ENCODE measurements around the gene RDH16.

RDH16 gene, protein sequence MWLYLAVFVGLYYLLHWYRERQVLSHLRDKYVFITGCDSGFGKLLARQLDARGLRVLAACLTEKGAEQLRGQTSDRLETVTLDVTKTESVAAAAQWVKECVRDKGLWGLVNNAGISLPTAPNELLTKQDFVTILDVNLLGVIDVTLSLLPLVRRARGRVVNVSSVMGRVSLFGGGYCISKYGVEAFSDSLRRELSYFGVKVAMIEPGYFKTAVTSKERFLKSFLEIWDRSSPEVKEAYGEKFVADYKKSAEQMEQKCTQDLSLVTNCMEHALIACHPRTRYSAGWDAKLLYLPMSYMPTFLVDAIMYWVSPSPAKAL

DNA sequence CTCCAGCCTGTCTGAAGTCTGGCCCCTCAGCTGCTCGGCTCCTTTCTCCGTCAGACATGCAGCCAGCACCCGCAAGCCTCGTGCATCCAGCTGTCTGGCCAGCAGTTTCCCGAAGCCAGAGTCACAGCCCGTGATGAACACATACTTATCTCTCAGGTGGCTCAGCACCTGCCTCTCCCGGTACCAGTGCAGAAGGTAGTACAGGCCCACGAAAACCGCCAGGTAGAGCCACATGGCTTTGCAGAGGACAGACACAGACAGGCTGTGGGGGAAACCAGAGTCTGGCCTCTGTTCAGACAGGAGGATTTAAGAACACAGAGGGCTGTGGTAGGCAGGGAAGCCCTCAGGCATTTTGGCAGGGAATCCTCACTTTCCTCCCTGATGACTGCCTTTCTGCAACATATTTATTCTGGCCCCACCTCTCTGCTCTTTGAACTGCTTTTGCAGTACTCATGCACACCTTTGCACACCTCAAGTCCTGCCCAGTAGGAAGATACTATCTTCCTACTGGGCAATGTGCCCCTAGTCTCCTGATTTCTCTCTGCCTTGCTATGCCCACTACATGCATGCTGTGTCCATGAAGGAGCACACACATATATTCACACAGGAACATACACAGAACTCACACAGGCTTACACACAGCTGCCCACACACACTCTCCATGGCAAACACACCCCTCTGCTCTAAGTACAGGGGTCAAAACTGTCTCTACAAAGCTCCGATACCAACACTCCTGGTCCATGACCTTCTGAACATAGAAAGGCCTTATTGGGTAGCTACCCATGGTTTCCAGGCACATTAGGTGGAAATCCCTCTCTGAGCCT is at the start of gene RDH16:
TSS of gene RDH16 (minus strand) at position 380 of the 824 bp plus-strand sequence. CDS start at position 234, 146 bp downstream.
- in situ Hi-C loops (cut with HindIII; ENCODE audit: low sequenced_read_pairs), result no loop called here

DNA sequence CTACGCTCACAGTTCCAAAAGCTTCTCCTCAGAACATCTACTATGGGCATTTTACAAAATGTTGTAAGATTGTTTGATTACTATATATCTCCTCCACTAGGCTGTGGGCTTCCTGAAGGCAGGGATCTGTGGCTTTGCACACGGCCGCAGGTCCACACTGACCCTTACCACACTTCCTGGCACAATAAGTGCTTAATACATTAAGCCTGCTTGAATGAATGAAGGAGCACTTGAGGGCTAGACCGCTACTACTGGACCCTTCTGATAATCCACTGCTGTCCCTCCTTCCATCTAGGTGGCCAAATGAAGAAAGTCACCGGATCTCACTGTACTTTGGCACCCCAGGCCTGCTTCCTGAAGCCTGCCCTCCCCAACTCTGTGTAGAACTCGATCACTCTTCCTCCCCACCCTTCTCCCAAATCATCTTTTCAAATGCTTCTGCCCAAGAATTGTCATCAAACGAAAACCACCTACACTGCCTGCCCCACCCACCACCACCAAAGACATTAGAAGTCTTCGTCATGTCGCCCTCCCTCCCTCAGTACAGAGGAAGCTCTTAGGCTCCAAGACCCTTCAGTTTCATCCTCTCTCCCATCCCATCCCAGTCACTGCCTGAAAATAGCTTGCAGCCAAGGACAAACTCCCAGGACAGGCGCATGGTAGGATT is 49.5 kb upstream of the RDH16 start:
- in situ Hi-C loops (cut with HindIII; ENCODE audit: low sequenced_read_pairs), result no loop called here

DNA sequence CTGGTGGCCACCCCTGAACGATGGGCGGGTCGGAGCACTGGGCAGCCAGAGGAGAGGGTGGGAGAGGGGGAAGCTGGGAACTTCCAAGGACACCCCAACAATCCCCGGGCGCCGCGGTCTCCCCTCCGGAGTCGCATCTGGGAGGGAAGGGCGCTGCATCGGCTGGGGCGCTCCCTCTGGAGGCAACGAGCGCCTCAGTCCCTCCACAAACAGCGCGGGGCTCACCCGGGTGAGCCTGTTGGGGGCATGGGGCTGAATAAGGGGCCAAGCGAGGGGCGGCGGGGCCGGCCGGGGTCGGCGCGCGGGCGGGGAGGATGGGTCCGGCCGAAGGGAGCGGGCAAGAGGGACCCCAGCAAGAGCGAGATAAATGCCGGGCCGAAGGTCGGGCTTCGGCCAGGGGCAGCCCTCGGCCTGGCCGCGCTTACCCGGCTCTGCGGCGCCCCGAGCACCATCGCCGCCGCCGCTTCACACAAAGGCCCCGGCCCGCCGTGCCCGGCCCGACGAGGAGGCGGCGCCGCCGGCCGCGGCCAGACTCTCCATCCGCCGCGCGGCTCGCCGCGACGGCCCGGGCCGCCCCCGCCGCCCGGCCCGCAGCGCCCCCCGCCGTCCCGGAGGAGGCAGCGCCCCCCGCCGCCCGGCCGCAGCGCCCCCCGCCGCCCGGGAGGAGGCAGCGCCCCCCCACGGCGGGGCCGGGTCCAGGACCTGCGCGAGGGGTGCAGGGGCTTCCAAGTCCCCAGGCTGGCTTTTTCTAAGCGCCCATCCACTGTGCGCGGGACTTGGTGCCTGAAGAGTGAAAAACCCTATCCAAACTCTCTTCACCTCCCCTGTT is 48.8 kb upstream of the RDH16 start, which contains the start of gene ZBTB39:
TSS of gene ZBTB39 (minus strand) at position 567 of the 829 bp plus-strand sequence. CDS start 1,629 bp downstream, outside the sequence.
- in situ Hi-C loops (cut with HindIII; ENCODE audit: low sequenced_read_pairs), result no loop called here

DNA sequence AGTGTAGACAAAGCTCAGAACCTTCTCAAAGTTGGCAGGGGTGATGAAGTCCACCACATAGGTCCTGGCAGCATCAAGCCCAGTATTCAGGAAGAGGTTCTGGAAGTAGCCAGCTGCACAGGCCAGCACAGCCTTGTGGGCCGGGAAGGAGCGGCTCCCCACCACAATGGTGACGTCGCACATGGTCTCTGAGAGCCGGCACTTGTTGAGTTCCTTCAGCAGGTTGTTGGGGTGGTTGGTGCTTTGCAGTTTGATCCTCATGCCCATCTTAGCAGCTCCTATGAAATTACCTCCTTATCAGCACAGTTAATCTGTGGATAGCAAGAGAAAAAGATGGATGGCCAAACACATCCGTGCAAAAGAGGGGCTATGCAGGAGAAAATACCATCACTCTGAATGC is 47.2 kb upstream of the RDH16 start:
- in situ Hi-C loops (cut with HindIII; ENCODE audit: low sequenced_read_pairs), result no loop called here

DNA sequence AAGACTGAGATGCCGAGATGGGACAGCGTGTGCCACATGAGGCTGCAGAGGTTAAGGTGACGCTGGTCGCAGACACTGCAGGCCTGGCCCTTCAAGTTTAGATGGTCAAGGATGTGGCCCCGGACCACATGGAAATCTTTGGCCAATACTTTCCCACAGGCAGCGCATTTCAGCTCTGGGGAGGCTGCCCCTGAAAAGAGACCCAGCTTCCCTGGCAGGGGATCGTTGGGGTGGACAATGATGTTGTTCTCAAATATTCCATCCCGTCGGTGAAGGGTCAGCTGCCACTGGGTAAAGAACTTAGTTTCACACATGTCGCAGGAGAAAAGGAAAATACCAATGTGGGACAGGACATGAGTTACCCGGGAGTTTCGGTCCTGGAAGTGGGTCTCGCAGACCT is 46.0 kb upstream of the RDH16 start:
- in situ Hi-C loops (cut with HindIII; ENCODE audit: low sequenced_read_pairs), result no loop called here

DNA sequence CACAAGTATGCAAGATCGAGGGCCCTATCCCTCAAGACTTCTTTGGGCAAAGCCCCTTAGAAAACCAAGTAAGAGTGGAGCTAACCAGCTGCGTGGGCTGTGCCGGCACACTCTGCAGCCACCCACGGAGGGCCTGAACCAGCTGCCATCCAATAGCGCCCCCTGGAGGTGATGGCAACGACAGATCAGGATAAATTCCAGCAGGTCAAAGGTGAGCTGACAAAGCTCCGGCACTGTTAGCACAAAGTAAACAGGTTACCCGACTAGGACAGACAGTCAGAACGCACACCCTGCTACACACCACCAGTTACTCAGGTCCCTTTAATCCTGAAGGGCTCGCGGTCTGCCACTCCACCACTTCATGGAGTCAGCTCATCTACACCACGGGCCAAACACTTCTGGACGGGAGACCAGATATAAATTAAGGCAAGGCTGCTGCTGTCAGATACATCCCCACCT is 44.1 kb upstream of the RDH16 start:
- in situ Hi-C loops (cut with HindIII; ENCODE audit: low sequenced_read_pairs), result no loop called here

DNA sequence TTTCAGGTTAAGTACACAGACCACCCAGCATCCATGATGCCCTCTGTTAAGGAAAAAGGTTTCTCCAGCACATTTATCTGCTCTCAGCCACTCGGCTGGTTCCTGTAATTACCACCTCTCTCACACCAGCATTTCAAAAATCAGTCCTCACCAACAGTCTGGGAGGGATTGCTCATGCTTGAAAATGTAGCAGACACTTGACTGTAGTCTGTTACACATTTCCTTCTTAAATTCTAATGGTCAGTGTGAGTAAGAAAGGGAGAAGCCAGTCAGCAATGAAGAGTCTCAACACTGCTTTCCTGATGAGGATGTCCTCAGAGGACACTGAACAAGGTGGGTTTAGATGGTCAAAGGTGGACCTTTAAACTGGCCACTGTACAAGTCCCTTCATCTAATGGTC is 43.0 kb upstream of the RDH16 start:
- in situ Hi-C loops (cut with HindIII; ENCODE audit: low sequenced_read_pairs), result no loop called here

DNA sequence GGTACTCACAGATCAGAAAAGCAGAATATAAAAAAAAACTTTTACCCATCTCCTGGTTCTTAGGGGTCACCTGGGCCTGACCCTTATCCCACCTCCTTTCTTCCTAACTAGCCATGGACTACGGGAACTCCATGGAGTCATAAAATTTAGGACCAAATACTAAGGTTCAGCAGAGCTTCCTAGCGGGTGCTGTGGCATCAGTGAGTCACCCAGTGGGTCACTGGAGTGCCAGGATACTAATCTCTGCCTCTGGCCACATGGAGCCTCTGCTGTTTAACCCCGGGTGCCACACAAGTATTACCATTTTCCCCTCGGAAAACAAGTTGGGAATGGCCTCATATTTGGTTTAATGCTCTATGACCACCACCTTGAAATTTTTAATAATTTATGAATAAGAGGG is 42.0 kb upstream of the RDH16 start:
- in situ Hi-C loops (cut with HindIII; ENCODE audit: low sequenced_read_pairs), result no loop called here

DNA sequence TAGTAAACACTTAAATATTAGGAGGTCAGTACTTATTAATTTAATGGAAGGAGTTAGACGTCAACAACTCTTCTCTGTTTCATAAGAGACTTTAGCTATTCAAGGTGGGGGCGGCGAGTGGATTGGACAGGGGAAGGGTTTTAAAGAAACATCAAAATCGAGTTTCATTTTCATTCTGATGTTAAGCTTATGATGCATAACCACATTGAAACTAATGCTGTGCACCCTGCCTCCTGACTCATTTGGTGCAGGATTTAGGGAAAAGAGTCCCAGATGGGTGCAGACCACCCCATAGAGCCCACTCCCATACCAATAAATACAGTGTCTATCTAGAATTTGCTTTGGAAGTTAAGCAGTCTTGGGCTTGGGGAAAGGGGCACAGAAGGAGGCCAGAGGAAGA is 41.6 kb upstream of the RDH16 start:
- in situ Hi-C loops (cut with HindIII; ENCODE audit: low sequenced_read_pairs), result no loop called here

DNA sequence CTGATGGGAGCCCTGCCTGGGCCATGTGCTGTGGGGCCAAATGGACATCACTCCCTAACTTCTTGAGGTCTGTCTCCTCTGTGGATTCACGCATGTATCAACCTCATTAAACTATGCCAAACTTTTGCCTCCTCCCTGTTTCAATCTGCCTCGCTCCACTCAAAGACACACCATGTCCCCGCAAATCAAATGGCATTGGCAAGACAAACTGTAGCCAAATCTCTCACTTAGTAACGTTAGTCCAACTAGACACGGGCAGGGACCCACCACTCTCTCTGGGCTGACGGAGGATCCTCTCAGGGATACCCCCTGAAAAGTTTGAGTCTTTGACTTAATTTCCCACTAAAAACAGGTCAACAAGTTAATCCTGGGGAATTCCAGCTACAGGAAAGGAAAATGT is 40.9 kb upstream of the RDH16 start:
- in situ Hi-C loops (cut with HindIII; ENCODE audit: low sequenced_read_pairs), result no loop called here

DNA sequence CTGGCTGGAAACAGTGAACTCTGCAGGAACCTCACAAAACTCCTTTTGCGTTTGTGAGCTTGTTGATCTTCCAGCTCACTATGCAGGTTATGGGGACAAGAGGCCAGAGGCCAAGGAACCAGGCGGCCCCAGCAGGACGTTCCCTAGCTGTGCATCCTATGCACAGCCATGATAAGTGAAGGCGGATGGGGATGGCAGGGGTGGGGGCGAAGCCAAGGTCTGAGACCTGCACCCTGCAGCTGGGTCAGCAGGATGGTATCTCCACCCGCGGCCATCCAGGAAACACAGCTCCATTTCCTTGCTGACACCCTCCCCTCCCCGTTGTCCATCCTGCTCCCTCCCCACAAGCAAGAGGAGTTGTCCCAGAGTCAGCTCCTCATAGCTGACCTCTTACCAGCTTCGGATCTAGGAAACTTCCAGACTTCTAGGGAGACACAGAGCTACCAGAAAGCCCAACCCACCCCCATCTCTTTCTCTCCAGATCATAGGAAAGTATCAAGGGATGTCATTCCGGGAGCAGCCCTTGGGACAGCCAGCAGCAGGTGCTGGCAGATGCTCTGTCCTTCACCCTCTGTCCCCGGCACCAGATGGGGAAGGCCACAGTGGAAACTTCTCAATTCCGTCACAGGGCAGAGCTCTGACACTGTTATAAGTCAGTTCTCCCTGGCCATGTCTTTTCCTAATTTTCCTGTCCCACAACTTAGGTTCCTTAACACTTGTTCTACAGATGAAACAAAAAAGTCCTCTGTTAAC is 39.6 kb upstream of the RDH16 start:
- in situ Hi-C loops (cut with HindIII; ENCODE audit: low sequenced_read_pairs), result no loop called here

DNA sequence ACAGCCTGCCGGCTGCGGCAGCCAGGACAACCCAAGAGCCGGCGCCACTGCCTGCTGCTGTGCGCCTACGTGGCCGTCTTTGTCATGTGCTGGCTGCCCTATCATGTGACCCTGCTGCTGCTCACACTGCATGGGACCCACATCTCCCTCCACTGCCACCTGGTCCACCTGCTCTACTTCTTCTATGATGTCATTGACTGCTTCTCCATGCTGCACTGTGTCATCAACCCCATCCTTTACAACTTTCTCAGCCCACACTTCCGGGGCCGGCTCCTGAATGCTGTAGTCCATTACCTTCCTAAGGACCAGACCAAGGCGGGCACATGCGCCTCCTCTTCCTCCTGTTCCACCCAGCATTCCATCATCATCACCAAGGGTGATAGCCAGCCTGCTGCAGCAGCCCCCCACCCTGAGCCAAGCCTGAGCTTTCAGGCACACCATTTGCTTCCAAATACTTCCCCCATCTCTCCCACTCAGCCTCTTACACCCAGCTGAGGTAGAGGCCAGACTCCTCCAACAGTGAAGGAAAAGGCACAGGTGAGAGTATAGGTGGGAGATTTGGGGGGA is 38.6 kb upstream of the RDH16 start:
- in situ Hi-C loops (cut with HindIII; ENCODE audit: low sequenced_read_pairs), result no loop called here

DNA sequence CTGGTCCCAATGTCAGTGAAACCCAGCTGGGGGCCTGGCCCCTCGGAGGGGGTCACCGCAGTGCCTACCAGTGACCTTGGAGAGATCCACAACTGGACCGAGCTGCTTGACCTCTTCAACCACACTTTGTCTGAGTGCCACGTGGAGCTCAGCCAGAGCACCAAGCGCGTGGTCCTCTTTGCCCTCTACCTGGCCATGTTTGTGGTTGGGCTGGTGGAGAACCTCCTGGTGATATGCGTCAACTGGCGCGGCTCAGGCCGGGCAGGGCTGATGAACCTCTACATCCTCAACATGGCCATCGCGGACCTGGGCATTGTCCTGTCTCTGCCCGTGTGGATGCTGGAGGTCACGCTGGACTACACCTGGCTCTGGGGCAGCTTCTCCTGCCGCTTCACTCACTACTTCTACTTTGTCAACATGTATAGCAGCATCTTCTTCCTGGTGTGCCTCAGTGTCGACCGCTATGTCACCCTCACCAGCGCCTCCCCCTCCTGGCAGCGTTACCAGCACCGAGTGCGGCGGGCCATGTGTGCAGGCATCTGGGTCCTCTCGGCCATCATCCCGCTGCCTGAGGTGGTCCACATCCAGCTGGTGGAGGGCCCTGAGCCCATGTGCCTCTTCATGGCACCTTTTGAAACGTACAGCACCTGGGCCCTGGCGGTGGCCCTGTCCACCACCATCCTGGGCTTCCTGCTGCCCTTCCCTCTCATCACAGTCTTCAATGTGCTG is 38.0 kb upstream of the RDH16 start:
- in situ Hi-C loops (cut with HindIII; ENCODE audit: low sequenced_read_pairs), result no loop called here

DNA sequence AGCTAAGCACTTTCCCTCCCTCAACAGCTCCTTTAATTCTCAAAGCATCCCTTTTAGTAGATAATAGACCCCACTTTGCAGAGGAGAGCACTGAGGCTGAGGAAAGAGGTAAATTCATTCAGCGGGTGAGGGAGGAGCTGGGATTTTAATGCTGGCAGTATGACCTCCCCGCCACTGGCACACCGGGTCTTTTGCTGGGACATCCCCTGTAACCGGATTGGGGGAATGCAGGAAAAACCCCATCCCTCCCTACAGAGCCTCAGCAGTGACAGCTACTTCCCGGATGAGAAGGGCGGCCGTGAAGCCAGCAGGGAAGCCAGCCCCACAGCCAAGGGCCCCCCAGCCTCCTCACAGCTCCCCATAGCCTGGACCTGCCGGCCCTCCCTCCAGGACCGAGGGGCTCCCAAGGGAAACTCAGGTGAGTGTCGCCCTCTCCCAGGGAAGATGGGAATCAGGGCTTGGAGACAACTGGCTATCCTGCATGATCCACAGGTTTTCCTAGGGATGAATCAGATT is 36.9 kb upstream of the RDH16 start:
- in situ Hi-C loops (cut with HindIII; ENCODE audit: low sequenced_read_pairs), result no loop called here

DNA sequence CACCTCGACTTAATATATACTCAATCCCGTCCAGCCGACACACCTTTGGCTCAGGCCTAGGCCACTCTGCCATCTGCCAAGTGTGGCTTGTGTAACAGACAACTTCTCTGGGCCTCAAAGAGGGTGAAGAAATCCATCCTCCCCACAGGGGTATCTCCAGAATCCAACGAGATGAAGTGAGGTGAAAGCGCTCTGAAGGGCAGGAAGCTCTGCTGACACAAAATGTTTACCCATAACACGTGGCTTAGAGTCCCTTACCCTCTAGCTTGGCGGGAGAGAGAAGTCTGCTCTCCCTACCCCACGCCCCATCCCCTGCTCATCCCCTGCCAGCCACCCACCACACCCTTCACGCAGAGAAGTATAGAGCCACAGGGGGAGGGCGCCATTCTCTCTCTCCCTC is 35.9 kb upstream of the RDH16 start:
- in situ Hi-C loops (cut with HindIII; ENCODE audit: low sequenced_read_pairs), result no loop called here

DNA sequence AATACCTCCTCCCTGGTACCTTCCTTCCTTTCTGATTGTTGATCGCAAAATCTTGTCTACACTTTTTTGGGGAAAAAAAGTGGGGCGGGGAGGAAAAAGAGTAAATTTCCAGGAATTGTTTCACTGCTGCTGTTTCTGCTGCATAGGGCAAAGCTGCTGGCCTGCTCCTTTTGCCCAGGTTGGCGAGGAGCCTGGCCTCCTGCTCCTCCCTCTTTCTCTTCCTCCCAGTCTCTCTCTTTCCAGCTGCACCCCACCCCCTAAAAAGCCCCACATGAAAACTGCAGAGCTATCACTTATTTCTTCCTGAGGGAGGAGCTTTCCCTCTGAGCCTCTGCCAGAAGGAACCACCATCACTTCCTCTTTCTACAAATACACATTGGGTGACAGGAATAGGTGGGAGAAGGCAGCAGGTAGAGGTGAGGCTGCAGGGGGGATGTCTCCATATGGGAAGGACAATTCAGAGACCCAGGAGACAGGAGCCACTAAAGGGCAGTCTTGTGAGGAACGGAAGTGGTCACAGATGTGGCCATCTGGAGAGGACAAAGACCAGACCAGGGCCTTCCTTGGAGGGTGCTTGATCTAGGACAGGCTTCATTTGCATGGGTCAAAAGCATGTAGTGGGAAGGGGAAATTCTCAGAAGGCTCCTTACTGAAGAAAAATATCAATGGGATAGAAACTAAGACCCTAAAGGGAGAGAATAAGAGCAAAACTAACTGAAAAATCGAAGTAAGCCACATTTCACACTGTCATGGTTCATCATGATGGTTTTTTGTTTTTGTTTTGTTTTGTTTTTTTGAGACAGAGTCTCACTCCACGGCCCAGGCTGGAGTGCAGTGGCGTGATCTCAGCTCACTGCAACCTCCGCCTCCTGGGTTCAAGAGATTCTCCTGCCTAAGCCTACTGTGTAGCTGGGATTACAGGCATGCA is 34.2 kb upstream of the RDH16 start:
- in situ Hi-C loops (cut with HindIII; ENCODE audit: low sequenced_read_pairs), result no loop called here

DNA sequence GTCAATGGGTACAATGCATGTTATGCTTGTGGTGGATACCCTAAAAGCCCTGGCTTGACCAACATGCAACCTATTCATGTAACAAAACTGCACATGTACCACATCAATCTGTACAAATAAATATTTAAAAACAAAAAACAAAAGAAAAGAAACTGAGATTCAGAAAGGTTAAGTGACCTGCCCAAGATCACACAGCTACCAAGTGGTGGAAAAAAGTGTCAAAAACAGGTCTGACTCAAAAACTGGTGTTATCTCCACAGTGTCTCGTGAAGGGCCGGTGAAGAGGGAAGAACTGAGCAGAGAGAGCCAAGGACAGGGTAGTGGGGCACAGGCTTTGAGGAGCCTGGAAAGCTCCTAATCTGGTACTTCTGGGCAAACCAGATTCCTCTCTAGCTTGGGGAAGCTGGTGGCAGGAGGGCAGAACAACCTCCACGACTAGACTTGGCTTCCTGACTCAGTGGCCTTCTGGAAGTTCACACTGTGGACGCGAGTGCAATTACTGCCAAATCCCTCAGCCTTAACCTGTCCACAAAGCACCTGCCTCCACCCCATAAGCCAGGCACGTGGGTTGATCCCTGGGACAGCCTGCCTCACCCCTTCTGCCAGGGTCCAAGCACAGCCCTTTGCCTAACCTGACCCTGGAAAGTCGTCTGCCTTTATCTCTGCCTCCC is 33.4 kb upstream of the RDH16 start:
- in situ Hi-C loops (cut with HindIII; ENCODE audit: low sequenced_read_pairs), result no loop called here

Measured in endothelial cell of hepatic sinusoid (primary cell).